Keratinocyte (primary cell): Measurements from ENCODE around the gene PLXNA2. TPM values are rescaled to one million over a fixed set of nuclear protein-coding genes. Genes with fewer than 3 reads are reported as not detected.

Experiments used
- DNase-seq: peaks from one replicate; pipeline ENCODE4 v3.0.0-alpha.2; 2011; ENCODE audit warnings: low read depth, missing footprints, low spot score
- FAIRE-seq: peaks from 2 replicates; lab custom pipeline; 2011; peaks lifted over from hg19 to GRCh38; lab: Jason Lieb, UNC
- H2AFZ ChIP-seq: 2 replicates; pipeline ENCODE4 v1.6.0; 2012; ENCODE audit warnings: low read length, control low read depth, inconsistent platforms; ENCODE audit not compliant: control insufficient read depth
- H3K27ac ChIP-seq: 2 replicates; pipeline ENCODE4 v1.5.1; 2011; ENCODE audit warnings: low read length; ENCODE audit not compliant: control insufficient read depth, insufficient read depth
- H3K27me3 ChIP-seq: 3 replicates; pipeline ENCODE4 v1.6.0; 2011; ENCODE audit warnings: low read length; ENCODE audit not compliant: control insufficient read depth, insufficient read depth; ENCODE audit errors: extremely low read depth
- H3K36me3 ChIP-seq, 2 experiments: 2 replicates in 1 of 2; 3 replicates in 1 of 2; pipeline ENCODE4 v1.5.1; 2011; ENCODE audit warnings: low read length in 2 of 2, mild to moderate bottlenecking in 1 of 2; ENCODE audit not compliant: control insufficient read depth in 2 of 2, insufficient read depth in 2 of 2; ENCODE audit errors: extremely low read depth in 1 of 2
- H3K4me1 ChIP-seq: 3 replicates; pipeline ENCODE4 v1.5.1; 2011; ENCODE audit warnings: low read length; ENCODE audit not compliant: control insufficient read depth, insufficient read depth; ENCODE audit errors: extremely low read depth
- H3K4me2 ChIP-seq: 3 replicates; pipeline ENCODE4 v1.6.0; 2011; ENCODE audit warnings: low read depth, low read length; ENCODE audit not compliant: control insufficient read depth, insufficient read depth; ENCODE audit errors: extremely low read depth
- H3K4me3 ChIP-seq, 3 experiments: fragments of 200-600 bp in 1 of 3; sonication (generic) in 1 of 3; 2 replicates in 2 of 3; 3 replicates in 1 of 3; pipeline ENCODE4 v1.5.1; 2011 to 2016; ENCODE audit warnings: low read length in 3 of 3, mild to moderate bottlenecking in 3 of 3, control low read depth in 2 of 3, inconsistent platforms in 1 of 3, low read depth in 1 of 3, mixed read lengths in 1 of 3, mixed run types in 1 of 3, moderate library complexity in 1 of 3; ENCODE audit not compliant: control insufficient read depth in 2 of 3, insufficient read depth in 2 of 3; ENCODE audit errors: extremely low read depth in 1 of 3
- H3K79me2 ChIP-seq: 2 replicates; pipeline ENCODE4 v1.6.0; 2012; ENCODE audit warnings: low read length; ENCODE audit not compliant: control insufficient read depth, insufficient read depth
- H3K9ac ChIP-seq: 3 replicates; pipeline ENCODE4 v1.6.0; 2011; ENCODE audit warnings: low read length; ENCODE audit not compliant: control insufficient read depth, insufficient read depth; ENCODE audit errors: extremely low read depth
- H3K9me1 ChIP-seq: 3 replicates; pipeline ENCODE4 v1.6.0; 2011; ENCODE audit warnings: low read length; ENCODE audit not compliant: control insufficient read depth, insufficient read depth; ENCODE audit errors: extremely low read depth
- H3K9me3 ChIP-seq: 2 replicates; pipeline ENCODE4 v1.5.1; 2012; ENCODE audit warnings: low read depth, low read length; ENCODE audit not compliant: control insufficient read depth
- H4K20me1 ChIP-seq: 3 replicates; pipeline ENCODE4 v1.6.0; 2011; ENCODE audit warnings: low read length; ENCODE audit not compliant: control insufficient read depth, insufficient read depth; ENCODE audit errors: extremely low read depth
- CTCF ChIP-seq, 3 experiments: IDR thresholded peaks in 1 of 3; conservative IDR thresholded peaks in 1 of 3; optimal IDR thresholded peaks in 1 of 3; 2 replicates in 2 of 3; 3 replicates in 1 of 3; pipeline versions ENCODE3 to v1.5.1; 2011; ENCODE audit warnings: low read length in 3 of 3, mild to moderate bottlenecking in 3 of 3, moderate library complexity in 2 of 3, control low read depth in 1 of 3, inconsistent platforms in 1 of 3; ENCODE audit not compliant: insufficient read depth in 2 of 3; ENCODE audit errors: extremely low read depth in 1 of 3
- EZH2 ChIP-seq: IDR thresholded peaks from one replicate; pipeline ENCODE4 v1.6.1; 2012; ENCODE audit warnings: inconsistent platforms, mild to moderate bottlenecking, low read length, moderate library complexity
- dilution Hi-C: fragments of 300-500 bp; cut with MboI; formaldehyde crosslinking; loops from one replicate; pipeline ENCODE4 v1.7.0; 2020; ENCODE audit warnings: low sequenced_read_pairs; ENCODE audit not compliant: extremely low pct_ligation_motif_present
- polyA plus RNA-seq, 5 experiments: library from polyadenylated mRNA; depleted of rRNA in 3 of 5; stranded (reverse) in 3 of 5; stranded (forward) in 1 of 5; unstranded in 1 of 5; fragments of >200 nt; gene quantifications; 1 replicate in 1 of 5; 2 replicates in 3 of 5; 3 replicates in 1 of 5; pipeline versions ENCODE4 v1.2.1 to v1.2.3, GENCODE V29; 2011 to 2012; ENCODE audit warnings: missing spikeins in 2 of 5, low read depth in 1 of 5, low replicate concordance in 1 of 5

The PLXNA2 gene
- polyA plus RNA-seq, 1 donor (not counting 4 experiments of a cell fraction or from before 2014, with no cell fraction given) = 6.7 TPM

DNA sequence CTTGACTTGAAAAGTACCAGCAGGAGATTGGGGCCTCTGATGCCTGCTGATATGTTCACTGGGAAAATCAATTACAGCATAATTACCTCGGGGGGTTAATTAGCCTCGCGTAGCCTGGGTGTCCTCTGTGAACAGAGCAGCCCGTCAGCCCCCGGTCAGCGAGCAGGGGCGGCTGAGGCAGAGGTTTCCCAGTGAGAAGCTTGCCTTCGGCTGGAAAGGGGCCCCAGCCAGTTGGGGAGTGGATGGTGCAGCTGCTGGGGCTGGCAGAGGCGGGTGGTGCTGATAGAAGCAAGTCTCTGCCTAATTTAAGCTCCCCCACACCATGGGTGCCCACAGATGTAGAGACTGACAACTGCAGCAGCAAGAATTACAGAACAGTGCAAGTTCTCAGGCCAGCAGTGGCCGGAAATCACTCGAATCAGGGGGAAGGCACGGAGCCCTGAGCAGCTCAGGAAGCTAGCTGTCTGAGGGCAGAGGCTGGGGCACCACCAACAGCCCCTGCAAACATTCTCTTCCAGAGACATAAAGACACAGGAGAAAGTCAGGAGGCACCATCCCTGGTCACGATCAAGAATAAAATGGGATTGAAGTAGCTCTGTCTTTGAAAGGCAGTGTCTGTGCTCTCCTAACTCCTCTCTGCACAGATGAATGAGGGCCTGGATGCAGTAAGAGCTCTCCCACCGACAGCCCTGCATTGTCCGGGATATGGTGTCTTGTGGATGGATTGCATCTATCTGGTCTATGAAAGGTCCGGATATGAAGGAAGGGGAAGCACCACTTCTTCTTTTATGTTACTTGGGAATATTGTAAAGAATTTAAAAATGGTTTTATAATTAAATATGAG is 166.7 kb downstream of the PLXNA2 start:
- no peaks in the 10 kb centered on the region for H3K27me3 ChIP-seq
- FAIRE-seq (no peak), DNase-seq (no peak)
- no peak overlapping the region for H3K9ac ChIP-seq
- no peak overlapping the region for H3K4me3 ChIP-seq
- no peaks in the 10 kb centered on the region for H3K9me1 ChIP-seq
- H4K20me1 ChIP-seq = no peaks in the 10 kb centered on the region
- H3K79me2 ChIP-seq = no peaks in the 10 kb centered on the region
- TF ChIP-seq CTCF (optimal IDR thresholded peaks at IDR 0.05 in 1 of 3, IDR thresholded peaks at IDR 0.05 in 1 of 3, conservative IDR thresholded peaks at IDR 0.05 in 1 of 3; ENCODE audit: extremely low read depth in 1 of 3, insufficient read depth in 2 of 3, low read length in 3 of 3) (no peak), EZH2 (no peak)
- H2AFZ ChIP-seq = no peak overlapping the region
- H3K4me1 ChIP-seq = no peaks in the 10 kb centered on the region
- H3K27ac ChIP-seq = no peak overlapping the region
- peaks cover 4 to 11% of the 10 kb centered on the region in 2 experiments for H3K36me3 ChIP-seq
- H3K9me3 ChIP-seq = no peaks in the 10 kb centered on the region
- dilution Hi-C loops = no loop called here
- no peak overlapping the region for H3K4me2 ChIP-seq

- Histone ChIP-seq H3K9me1 (peaks cover 4% of the 10 kb centered on the region), H3K79me2 (no peaks in the 10 kb centered on the region), H3K9me3 (no peaks in the 10 kb centered on the region), H2AFZ (no peak overlapping the region), H3K4me1 (peaks cover 13% of the 10 kb centered on the region), H3K27me3 (no peaks in the 10 kb centered on the region), H3K9ac (no peak overlapping the region), H3K4me2 (no peak overlapping the region), H3K4me3 (no peak overlapping the region), H3K36me3 (peaks cover 2 to 15% of the 10 kb centered on the region in 2 experiments), H4K20me1 (no peaks in the 10 kb centered on the region), H3K27ac (no peak overlapping the region)
- DNase-seq (no peak), FAIRE-seq (no peak)
- dilution Hi-C loops = no loop called here
- no peak for TF ChIP-seq CTCF (optimal IDR thresholded peaks at IDR 0.05 in 1 of 3, IDR thresholded peaks at IDR 0.05 in 1 of 3, conservative IDR thresholded peaks at IDR 0.05 in 1 of 3; ENCODE audit: extremely low read depth in 1 of 3, insufficient read depth in 2 of 3, low read length in 3 of 3)
- no peak for TF ChIP-seq EZH2
These were observed 169.8 kb downstream of the PLXNA2 start for GRCh38 chr1:208074353-208074752.
